Activated B cell treated with CpG ODN at 0.5 μM for 24 hours (primary cell): ENCODE results near the gene TBC1D12. TPM values are rescaled to one million over a fixed set of nuclear protein-coding genes. Genes with fewer than 3 reads are reported as not detected.

ENCODE experiments used
- ATAC-seq: fragments of 200-7000 bp; cut with Tn5 transposase; one replicate; pipeline ENCODE4 v1.10.0; 2021; ENCODE audit warnings: low read depth, mild to moderate bottlenecking, moderate library complexity
- CTCF ChIA-PET: fragments of 350-600 bp; sonication (Branson Sonifier 250); formaldehyde crosslinking; loops from one replicate; lab custom pipeline; 2021; ENCODE audit warnings: antibody characterized with exemption; lab: Charles Lee
- POLR2A ChIA-PET: fragments of 350-600 bp; sonication (Branson Sonifier 250); formaldehyde crosslinking; loops from one replicate; lab custom pipeline; 2021; ENCODE audit warnings: antibody characterized with exemption; lab: Charles Lee
- DNase-seq: peaks from one replicate; pipeline ENCODE4 v3.0.0; 2022
- H3K27ac Mint-ChIP-seq: one replicate; pipeline ENCODE4 v1.8.0; 2020; ENCODE audit warnings: mixed read lengths
- H3K27me3 Mint-ChIP-seq: one replicate; pipeline ENCODE4 v1.8.0; 2021; ENCODE audit warnings: mixed read lengths
- H3K36me3 Mint-ChIP-seq: one replicate; pipeline ENCODE4 v1.8.0; 2021; ENCODE audit warnings: low read depth, mixed read lengths
- H3K4me1 Mint-ChIP-seq: one replicate; pipeline ENCODE4 v1.8.0; 2021; ENCODE audit warnings: mixed read lengths
- H3K4me3 Mint-ChIP-seq: one replicate; pipeline ENCODE4 v1.8.0; 2020; ENCODE audit warnings: mild to moderate bottlenecking, mixed read lengths
- H3K9me3 Mint-ChIP-seq: one replicate; pipeline ENCODE4 v1.8.0; 2020; ENCODE audit warnings: mixed read lengths
- intact Hi-C: fragments of 100-400 bp; cut with micrococcal nuclease; formaldehyde crosslinking; loops from one replicate; pipeline ENCODE4 v1.15.1; 2024
- total RNA-seq: library from RNA; stranded (reverse); gene quantifications from 2 replicates; pipeline ENCODE4 v1.2.3, GENCODE V29; 2022
- TF ChIP-seq, protein P1 (sequence below): fragments of 200-600 bp; IDR thresholded peaks from one replicate; pipeline ENCODE4 v1.8.0; 2022; ENCODE audit warnings: antibody characterized with exemption, mild to moderate bottlenecking

The TBC1D12 gene
- total RNA-seq, 1 donor from 2014 or later, result 6.1 TPM

DNA sequence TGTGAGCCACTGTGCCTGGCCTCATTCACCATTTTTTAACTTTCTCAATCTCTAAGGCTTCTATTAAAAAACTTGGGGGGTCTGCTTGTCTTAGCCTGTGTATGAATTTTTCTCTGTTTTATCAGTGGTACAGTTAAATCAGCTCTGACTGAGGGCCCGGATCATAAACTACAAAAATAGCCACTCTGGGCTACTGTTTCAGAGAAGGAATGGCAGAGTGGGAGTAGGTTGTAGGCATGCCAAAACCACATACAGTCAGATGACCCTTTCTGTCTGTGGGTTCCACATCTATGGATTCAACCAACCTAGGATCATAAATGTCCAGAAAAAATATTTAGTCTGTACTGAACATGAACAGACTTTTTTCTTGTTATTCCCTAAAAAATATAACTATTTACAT, 21.3 kb downstream of the TBC1D12 start:
- H3K4me3 Mint-ChIP-seq, result no peak overlapping the region
- CTCF ChIA-PET, result interaction anchor here (1.2 kb wide), 1 partner anchor 20 kb away, joined by 3 read pairs; no protein-coding TSS in a partner anchor

DNA sequence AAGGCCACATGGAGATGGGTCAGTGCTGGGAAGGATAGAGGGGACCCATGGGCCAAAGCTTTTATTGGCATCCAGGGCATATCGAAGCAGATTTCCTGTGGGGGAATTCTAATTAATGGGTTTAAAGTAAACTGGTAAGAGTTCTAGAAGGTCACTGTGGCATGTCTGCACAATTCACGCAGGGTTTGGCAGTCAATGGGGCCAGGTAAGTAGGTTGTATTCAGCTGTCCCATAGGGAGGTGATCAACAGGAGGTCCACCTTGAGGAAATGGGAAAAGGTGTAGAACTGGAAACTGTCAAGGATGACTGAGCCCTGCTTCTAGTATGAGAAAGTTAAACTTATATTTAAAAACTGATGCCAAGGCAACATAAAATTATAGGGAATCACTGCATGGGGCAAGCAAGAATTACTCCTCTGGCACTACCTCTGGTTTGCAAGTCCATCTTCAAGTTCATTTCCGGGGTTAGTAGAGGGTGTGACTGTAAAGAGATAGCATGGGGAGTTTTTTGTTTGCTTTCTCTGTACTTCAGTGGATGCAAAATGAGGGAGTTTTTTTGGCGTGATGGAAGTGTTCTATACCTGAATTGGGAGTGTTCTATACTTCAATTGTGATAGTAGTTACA, 22.5 kb downstream of the TBC1D12 start:
- CTCF ChIA-PET, result interaction anchor here (0.7 to 1.2 kb wide), 2 partner anchors 18 to 19 kb away, joined by 3 read pairs; no protein-coding TSS in a partner anchor
- POLR2A ChIA-PET, result no interaction called here
- H3K27me3 Mint-ChIP-seq, result no peaks in the 10 kb centered on the region
- H3K36me3 Mint-ChIP-seq, result peaks cover 5% of the 10 kb centered on the region
- peaks cover 8% of the 10 kb centered on the region for H3K9me3 Mint-ChIP-seq
- H3K27ac Mint-ChIP-seq, result no peak overlapping the region
- intact Hi-C loops, result no loop called here
- H3K4me3 Mint-ChIP-seq, result no peak overlapping the region
- DNase-seq (no peak), ATAC-seq (no peak)
- TF ChIP-seq, protein P1, sequence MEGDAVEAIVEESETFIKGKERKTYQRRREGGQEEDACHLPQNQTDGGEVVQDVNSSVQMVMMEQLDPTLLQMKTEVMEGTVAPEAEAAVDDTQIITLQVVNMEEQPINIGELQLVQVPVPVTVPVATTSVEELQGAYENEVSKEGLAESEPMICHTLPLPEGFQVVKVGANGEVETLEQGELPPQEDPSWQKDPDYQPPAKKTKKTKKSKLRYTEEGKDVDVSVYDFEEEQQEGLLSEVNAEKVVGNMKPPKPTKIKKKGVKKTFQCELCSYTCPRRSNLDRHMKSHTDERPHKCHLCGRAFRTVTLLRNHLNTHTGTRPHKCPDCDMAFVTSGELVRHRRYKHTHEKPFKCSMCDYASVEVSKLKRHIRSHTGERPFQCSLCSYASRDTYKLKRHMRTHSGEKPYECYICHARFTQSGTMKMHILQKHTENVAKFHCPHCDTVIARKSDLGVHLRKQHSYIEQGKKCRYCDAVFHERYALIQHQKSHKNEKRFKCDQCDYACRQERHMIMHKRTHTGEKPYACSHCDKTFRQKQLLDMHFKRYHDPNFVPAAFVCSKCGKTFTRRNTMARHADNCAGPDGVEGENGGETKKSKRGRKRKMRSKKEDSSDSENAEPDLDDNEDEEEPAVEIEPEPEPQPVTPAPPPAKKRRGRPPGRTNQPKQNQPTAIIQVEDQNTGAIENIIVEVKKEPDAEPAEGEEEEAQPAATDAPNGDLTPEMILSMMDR, result no peak
- peaks cover 19% of the 10 kb centered on the region for H3K4me1 Mint-ChIP-seq

More for the DNA sequence above, 21.3 kb downstream of the TBC1D12 start:
- TF ChIP-seq, protein P1, result no peak
- POLR2A ChIA-PET, result no interaction called here
- intact Hi-C loops, result no loop called here
- peaks cover 20% of the 10 kb centered on the region for H3K4me1 Mint-ChIP-seq
- H3K27ac Mint-ChIP-seq, result no peak overlapping the region
- H3K36me3 Mint-ChIP-seq, result peaks cover 5% of the 10 kb centered on the region
- peaks cover 8% of the 10 kb centered on the region for H3K9me3 Mint-ChIP-seq
- no peak for ATAC-seq
- DNase-seq, result no peak
- H3K27me3 Mint-ChIP-seq, result no peaks in the 10 kb centered on the region

DNA sequence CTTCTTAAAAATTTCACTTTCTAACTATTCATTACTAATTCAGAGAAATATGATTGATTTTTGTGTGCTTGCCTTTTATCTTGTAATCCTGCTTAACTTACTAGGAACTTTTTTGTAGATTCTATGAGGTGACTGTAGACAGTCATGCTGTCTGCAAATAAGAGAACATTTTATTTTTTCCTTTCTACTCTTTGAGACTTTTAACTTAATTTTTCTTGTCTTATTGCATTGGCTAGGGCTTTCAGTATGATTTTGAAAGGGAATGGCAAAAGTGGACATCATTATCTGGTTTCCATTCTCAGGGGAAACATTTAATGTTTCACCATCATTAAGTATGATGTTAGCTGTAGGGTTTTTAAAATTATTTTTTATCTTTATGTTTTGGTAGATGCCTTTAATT, 23.6 kb downstream of the TBC1D12 start:
- no peak for ATAC-seq
- POLR2A ChIA-PET, result interaction anchor here (0.6 kb wide), 1 partner anchor 24 kb away, joined by 6 read pairs; the partner anchor contains the start of gene TBC1D12
- intact Hi-C loops, result no loop called here
- Mint-ChIP-seq H3K27me3 (no peaks in the 10 kb centered on the region), H3K27ac (no peak overlapping the region), H3K4me1 (peaks cover 10% of the 10 kb centered on the region), H3K36me3 (peaks cover 8% of the 10 kb centered on the region), H3K9me3 (peaks cover 8% of the 10 kb centered on the region), H3K4me3 (no peak overlapping the region)
- CTCF ChIA-PET, result no interaction called here
- TF ChIP-seq, protein P1, result no peak
- DNase-seq, result no peak

DNA sequence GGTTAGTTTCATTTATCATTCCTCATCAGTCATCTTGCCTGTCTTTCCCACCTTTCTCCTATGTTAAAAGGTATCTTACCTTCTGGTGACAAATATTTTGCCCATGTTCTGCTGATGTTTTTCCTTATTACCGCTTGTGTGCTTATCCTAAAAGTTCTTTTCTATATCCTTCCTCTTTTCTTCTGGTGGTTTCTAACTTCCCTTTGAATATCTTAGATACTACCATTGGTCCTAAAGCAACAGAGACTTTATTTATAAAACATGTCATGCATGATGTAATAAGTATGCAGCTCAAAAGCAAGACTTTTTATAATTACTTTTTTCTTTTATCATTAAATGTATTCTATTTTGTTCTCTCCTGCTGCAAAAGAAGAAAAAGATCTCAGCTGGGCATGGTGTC, 24.8 kb downstream of the TBC1D12 start:
- Mint-ChIP-seq H3K4me3 (no peak overlapping the region), H3K27ac (no peak overlapping the region), H3K27me3 (no peaks in the 10 kb centered on the region), H3K9me3 (peaks cover 8% of the 10 kb centered on the region), H3K36me3 (peaks cover 8% of the 10 kb centered on the region), H3K4me1 (peaks cover 5% of the 10 kb centered on the region)
- ChIA-PET POLR2A (no interaction called here), CTCF (no interaction called here)
- TF ChIP-seq, protein P1, result no peak
- DNase-seq (no peak), ATAC-seq (no peak)
- intact Hi-C loops, result no loop called here

DNA sequence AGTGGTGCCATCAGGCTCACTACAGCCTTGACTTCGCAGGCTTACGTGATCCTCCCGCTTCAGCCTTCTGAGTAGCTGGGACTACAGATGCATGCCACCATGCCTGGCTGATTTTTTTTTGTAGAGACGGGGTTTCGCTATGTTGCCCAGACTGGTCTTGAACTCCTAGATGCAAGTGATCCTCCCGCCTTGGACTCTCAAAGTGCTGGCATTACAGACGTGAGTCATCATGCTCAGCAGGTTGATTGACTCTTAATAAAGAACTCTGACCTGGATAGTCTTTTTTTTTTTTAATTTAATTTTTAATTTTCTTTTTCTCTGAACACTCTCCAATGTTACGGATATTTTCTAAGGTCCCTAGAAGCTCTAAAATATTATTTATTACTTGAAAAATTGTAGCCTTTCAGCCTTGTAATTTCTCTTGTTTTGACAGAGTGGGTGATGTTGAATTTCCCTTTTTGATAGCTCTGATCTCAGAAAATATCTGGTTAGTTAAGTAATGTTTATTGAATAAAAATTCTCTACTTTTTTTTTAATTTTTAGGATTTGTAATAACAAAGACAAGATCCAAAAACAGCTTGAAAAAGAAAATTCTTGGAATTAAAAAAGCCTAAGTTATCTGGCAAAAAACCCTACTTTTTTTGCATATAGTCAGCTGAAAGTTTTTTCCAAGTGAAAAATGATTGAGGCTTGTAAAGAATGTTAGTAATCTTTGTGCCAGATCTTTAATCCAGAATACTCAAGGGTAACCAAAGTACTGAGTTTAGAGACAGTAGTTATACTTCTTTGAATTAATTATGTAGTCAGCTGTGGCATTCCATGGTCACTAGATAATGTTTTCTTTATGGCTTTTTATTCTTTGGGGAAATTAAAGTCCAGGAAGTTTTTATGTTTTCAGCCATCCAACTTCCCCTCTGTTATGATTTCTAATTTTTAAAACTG, 26.7 kb downstream of the TBC1D12 start:
- Mint-ChIP-seq H3K27me3 (no peaks in the 10 kb centered on the region), H3K9me3 (peaks cover 8% of the 10 kb centered on the region), H3K4me3 (no peak overlapping the region), H3K4me1 (peaks cover 5% of the 10 kb centered on the region), H3K36me3 (peaks cover 8% of the 10 kb centered on the region), H3K27ac (no peak overlapping the region)
- DNase-seq (no peak), ATAC-seq (no peak)
- ChIA-PET POLR2A (no interaction called here), CTCF (interaction anchor here (2.3 kb wide), 1 partner anchor 15 kb away, joined by 6 read pairs; no protein-coding TSS in a partner anchor)
- TF ChIP-seq, protein P1, result no peak
- intact Hi-C loops, result no loop called here
